DMS53 (cell line): ENCODE measurements around the gene ODAD4.
"Not testable (repeated sequence)": the region's sequence is repeated elsewhere in the genome, so short reads cannot be mapped to it uniquely, and the experiment has no call there.

Experiments used
- DNase-seq: peaks from one replicate; lab custom pipeline; 2025; lab: John Stamatoyannopoulos, UW

The ODAD4 gene

DNA sequence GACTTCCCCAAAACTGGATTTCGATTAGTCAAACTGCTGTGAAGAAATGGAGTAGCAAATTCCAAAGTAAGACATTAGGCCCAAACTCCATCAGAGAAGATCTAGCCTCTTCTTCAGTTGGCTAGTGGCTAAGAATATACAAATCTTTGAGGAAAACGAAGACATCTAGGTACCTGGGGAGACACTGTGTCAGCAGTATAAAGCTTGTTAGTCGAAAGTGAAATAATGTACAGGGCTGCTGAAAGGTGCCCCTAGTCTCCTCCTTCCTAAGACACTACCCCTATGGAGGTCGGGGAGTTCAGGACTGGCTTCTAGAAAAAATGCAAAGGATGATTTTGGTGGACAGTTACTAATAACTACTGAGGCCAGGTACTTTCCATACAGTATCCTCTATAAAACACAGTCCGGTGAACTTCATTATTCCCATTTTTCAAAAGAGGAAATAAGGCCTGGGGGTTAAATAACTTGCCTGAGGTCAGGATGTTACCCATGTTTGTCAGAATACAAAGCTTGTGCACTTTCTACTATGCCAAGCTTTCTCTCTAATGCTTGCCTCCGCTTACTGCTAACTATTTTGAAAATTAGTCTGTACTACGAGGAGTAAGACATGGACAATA is 71.9 kb downstream of the ODAD4 start:
- DNase-seq, result no peak

DNA sequence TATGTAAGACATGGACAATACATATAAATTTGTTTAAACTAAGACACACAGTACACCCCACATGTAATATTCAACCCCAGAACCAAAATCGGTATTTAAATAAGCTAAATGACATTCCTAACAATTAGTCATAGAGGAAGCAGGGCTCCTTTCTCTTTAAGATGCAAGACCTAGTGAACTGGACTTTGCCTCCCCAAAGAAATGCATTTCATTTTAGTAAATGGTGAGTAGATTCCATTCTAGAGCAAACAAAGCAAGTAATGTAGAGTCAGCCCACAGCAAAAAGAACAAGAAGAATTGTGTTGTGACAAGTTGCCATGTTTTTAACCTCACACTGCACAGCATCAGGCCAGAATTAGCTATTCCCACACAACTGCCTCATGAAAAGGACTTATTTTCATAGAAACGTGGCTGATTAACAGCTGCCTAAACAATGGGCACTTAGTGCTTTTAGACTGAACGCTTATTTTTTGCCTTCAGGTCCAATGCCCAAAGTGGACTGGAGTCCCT is 72.4 kb downstream of the ODAD4 start:
- DNase-seq, result no peak

DNA sequence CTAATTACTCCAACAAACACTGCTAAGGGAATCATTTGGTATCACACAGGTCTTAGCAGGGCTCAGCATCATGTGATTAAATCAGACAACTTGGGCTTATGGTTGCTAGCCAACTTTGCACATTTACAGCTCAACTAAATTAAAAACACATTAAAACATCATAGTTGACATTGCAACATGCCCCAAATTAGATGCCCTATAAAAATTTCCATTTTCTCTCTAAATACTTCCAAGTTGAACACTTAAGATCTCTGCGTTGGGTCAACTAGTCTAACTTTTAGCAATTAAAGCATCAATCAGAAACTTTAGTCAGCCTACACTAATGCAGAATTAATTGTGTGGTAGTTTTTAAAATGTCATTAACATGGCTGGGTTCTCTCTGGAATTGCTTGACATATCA is 74.7 kb downstream of the ODAD4 start:
- DNase-seq, result no peak

DNA sequence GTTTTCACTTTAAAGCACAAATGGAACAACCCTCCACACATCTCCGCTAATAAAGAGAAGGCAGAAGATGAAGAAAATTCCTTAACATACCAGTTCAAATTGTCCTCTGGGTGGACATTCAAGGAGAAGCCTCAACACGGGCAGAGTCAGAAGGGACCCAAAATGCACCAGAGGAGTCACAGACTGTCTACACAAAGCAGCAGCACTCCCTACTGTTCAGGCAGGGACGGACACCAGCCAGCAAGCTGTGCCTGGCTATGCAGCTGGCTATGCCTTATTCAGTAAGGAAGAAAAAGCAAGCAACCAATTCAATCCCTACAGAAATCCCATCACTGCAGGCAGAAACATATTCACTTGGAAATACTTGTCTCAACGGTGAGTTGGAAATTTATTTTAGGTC is 78.8 kb downstream of the ODAD4 start:
- no peak for DNase-seq

DNA sequence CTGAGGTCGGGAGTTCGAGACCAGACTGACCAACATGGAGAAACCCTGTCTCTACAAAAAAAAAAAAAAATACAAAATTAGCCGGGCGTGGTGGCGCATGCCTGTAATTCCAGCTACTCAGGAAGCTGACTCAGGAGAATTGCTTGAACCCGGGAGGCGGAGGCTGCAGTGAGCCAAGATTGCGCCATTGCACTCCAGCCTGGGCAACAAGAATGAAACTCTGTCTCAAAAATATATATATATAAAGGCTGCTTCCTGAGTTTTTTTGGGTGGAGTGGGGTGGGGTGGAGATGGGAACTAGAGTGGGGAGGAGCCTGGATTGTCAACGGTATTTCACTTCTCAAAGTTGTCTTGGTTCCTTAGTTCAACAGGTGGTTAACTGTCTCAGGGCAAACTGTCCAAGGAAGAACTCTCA is 79.9 kb downstream of the ODAD4 start:
- DNase-seq, result not testable (repeated sequence)

DNA sequence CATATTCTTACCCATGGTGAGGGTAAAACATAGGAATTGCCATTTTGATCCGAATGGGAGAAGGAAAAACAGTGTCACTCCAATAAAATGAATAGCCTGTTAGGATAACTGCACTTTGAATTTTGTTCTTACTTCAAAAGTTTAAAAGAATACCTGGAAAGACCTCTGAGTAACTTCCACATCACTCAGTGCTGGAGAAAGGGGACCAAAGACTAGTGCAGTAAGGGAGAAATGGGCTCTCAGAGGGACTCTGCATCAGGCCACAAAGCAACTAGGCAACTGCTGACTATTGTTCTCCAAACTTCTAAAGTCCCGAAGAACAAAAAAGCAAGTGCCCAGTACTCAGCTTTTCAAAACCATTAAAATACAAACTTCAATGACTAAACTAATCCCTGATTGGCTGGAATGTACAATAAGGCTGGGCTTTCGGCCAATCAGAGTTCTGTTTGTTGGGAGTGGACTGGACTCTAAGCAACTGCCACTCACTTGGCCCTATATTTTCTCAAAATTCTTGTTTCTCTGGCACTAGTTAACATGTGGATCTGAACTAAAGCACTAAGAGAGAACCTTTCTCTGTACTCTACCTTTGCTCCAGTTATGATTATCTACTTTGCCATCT is 80.6 kb downstream of the ODAD4 start:
- DNase-seq, result no peak

DNA sequence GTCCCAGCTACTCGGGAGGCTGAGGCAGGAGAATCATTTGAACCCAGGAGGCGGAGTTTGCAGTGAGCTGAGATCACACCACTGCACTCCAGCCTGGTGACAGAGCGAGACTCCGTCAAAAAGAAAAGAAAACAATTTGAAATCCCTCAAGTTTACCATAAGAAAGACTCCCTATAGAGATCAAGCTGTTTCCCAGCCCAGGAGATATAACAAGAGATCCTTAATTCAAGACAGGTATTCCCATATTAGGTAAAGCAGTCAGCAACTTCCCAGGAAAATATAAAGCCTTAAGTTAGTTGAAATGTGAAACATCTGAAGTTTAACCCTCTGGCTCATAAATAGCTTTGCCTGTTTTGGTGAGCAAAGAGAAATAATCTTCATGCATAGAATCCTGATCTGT is 81.9 kb downstream of the ODAD4 start:
- not testable (repeated sequence) for DNase-seq

DNA sequence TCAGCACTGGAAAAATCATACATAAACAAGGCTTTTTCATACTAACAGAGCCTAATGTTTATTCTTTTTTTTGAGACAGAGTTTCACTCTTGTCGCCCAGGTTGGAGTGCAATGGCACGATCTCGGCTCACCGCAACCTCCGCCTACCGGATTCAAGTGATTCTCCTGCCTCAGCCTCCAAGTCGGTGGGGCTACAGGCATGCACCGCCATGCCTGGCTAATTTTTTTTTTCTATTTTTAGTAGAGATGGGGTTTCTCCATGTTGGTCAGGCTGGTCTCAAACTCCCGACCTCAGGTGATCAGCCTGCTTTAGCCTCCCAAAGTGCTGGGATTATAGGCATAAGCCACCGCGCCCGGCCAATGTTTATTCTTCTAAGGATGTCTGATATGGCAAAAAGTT is 83.3 kb downstream of the ODAD4 start:
- not testable (repeated sequence) for DNase-seq
